ENCODE measurements around the gene L1TD1.

DNA sequence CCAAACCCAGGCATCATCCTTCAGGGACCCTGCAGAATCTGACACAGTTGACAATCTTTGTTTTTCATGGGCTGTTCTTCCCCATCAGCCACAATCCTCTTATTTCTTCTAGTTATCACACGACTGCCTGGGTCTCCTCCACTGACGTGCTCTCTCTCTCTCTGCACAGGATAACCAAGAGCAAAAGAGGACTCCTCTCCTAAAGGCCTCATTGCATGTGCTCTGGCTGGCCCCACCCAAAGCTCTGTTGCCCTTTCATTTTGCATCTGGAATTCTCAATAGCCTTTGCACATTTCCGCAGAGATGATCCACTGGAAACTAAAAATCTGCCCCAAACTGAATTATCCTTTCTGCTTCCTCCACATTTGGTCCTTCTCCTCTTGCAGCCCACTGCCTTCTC lies 66.0 kb downstream of the L1TD1 start:
- TF ChIP-seq, protein P1, sequence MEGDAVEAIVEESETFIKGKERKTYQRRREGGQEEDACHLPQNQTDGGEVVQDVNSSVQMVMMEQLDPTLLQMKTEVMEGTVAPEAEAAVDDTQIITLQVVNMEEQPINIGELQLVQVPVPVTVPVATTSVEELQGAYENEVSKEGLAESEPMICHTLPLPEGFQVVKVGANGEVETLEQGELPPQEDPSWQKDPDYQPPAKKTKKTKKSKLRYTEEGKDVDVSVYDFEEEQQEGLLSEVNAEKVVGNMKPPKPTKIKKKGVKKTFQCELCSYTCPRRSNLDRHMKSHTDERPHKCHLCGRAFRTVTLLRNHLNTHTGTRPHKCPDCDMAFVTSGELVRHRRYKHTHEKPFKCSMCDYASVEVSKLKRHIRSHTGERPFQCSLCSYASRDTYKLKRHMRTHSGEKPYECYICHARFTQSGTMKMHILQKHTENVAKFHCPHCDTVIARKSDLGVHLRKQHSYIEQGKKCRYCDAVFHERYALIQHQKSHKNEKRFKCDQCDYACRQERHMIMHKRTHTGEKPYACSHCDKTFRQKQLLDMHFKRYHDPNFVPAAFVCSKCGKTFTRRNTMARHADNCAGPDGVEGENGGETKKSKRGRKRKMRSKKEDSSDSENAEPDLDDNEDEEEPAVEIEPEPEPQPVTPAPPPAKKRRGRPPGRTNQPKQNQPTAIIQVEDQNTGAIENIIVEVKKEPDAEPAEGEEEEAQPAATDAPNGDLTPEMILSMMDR (IDR thresholded peaks at IDR 0.05) = no peak
- TF ChIP-seq EP300 (IDR thresholded peaks at IDR 0.05) = no peak
- no peak for TF ChIP-seq POLR2AphosphoS5 (IDR thresholded peaks at IDR 0.05)

Data from stomach (tissue), 4 donors.